ENCODE measurements around the gene BUB3. TPM values are rescaled to one million over a fixed set of nuclear protein-coding genes. Genes with fewer than 3 reads are reported as not detected.

Gene BUB3
- total RNA-seq, 1 experiment from 2014 or later = 180 TPM

DNA sequence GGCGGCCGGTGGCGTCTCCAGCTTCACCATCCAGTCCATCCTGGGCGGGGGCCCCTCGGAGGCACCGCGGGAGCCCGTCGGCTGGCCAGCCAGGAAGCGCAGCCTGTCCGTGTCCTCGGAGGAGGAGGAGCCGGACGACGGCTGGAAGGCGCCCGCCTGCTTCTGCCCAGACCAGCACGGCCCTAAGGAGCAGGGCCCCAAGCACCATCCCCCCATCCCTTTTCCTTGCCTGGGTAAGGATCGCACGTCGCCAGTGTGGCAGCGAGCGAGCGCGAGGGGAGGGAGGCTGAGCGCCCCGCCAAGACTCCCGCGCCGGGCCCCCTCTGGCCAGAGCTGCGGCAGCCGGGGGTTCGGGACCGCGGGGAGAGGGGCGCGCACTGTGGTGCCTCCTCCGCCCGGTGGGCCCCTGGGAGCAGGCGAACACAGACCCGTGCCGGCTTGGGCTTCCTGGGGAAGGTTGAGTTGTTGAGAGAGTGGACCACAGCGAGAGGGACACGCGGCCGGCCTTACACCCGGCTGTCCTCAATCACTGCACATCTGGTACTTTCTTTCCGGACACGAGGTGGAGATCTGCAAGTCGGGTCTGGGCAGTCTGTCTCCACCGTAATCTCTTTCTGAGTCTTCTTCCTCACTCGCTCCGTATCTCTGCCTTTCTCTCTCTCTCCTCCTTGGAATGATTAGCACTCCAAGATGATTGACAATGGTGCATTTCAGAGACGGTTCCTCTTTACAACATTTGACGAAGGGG lies 5.6 kb upstream of the BUB3 start (continued):
- no peak for TF ChIP-seq E2F1 (CRISPR knock-in tag; IDR thresholded peaks at IDR 0.05)
- TF ChIP-seq TP53 (CRISPR knock-in tag; IDR thresholded peaks at IDR 0.05) = no peak
- no peak for TF ChIP-seq ZNF317 (CRISPR knock-in tag; IDR thresholded peaks at IDR 0.05; ENCODE audit: borderline replicate concordance, low read depth)
- TF ChIP-seq ESRRA (CRISPR knock-in tag; IDR thresholded peaks at IDR 0.05; ENCODE audit: borderline replicate concordance) = no peak
- TF ChIP-seq, protein P1, sequence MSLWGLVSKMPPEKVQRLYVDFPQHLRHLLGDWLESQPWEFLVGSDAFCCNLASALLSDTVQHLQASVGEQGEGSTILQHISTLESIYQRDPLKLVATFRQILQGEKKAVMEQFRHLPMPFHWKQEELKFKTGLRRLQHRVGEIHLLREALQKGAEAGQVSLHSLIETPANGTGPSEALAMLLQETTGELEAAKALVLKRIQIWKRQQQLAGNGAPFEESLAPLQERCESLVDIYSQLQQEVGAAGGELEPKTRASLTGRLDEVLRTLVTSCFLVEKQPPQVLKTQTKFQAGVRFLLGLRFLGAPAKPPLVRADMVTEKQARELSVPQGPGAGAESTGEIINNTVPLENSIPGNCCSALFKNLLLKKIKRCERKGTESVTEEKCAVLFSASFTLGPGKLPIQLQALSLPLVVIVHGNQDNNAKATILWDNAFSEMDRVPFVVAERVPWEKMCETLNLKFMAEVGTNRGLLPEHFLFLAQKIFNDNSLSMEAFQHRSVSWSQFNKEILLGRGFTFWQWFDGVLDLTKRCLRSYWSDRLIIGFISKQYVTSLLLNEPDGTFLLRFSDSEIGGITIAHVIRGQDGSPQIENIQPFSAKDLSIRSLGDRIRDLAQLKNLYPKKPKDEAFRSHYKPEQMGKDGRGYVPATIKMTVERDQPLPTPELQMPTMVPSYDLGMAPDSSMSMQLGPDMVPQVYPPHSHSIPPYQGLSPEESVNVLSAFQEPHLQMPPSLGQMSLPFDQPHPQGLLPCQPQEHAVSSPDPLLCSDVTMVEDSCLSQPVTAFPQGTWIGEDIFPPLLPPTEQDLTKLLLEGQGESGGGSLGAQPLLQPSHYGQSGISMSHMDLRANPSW (CRISPR knock-in tag; conservative IDR thresholded peaks at IDR 0.05; ENCODE audit: low read depth) = no peak
- no peak for TF ChIP-seq NR3C1 (CRISPR knock-in tag; conservative IDR thresholded peaks at IDR 0.05; ENCODE audit: low read depth)
- TF ChIP-seq GRHL2 (CRISPR knock-in tag; IDR thresholded peaks at IDR 0.05; ENCODE audit: insufficient replicate concordance, severe bottlenecking) = no peak
- no peak for TF ChIP-seq ZNF425 (CRISPR knock-in tag; conservative IDR thresholded peaks at IDR 0.05)
- TF ChIP-seq, protein P2, sequence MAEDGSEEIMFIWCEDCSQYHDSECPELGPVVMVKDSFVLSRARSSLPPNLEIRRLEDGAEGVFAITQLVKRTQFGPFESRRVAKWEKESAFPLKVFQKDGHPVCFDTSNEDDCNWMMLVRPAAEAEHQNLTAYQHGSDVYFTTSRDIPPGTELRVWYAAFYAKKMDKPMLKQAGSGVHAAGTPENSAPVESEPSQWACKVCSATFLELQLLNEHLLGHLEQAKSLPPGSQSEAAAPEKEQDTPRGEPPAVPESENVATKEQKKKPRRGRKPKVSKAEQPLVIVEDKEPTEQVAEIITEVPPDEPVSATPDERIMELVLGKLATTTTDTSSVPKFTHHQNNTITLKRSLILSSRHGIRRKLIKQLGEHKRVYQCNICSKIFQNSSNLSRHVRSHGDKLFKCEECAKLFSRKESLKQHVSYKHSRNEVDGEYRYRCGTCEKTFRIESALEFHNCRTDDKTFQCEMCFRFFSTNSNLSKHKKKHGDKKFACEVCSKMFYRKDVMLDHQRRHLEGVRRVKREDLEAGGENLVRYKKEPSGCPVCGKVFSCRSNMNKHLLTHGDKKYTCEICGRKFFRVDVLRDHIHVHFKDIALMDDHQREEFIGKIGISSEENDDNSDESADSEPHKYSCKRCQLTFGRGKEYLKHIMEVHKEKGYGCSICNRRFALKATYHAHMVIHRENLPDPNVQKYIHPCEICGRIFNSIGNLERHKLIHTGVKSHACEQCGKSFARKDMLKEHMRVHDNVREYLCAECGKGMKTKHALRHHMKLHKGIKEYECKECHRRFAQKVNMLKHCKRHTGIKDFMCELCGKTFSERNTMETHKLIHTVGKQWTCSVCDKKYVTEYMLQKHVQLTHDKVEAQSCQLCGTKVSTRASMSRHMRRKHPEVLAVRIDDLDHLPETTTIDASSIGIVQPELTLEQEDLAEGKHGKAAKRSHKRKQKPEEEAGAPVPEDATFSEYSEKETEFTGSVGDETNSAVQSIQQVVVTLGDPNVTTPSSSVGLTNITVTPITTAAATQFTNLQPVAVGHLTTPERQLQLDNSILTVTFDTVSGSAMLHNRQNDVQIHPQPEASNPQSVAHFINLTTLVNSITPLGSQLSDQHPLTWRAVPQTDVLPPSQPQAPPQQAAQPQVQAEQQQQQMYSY (CRISPR knock-in tag; IDR thresholded peaks at IDR 0.05) = no peak
- no peak for TF ChIP-seq E2F4 (CRISPR knock-in tag; IDR thresholded peaks at IDR 0.05; ENCODE audit: borderline replicate concordance, low read depth)
- TF ChIP-seq, protein P3, sequence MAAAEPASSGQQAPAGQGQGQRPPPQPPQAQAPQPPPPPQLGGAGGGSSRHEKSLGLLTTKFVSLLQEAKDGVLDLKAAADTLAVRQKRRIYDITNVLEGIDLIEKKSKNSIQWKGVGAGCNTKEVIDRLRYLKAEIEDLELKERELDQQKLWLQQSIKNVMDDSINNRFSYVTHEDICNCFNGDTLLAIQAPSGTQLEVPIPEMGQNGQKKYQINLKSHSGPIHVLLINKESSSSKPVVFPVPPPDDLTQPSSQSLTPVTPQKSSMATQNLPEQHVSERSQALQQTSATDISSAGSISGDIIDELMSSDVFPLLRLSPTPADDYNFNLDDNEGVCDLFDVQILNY (CRISPR knock-in tag; IDR thresholded peaks at IDR 0.05) = no peak
- TF ChIP-seq, protein P4, sequence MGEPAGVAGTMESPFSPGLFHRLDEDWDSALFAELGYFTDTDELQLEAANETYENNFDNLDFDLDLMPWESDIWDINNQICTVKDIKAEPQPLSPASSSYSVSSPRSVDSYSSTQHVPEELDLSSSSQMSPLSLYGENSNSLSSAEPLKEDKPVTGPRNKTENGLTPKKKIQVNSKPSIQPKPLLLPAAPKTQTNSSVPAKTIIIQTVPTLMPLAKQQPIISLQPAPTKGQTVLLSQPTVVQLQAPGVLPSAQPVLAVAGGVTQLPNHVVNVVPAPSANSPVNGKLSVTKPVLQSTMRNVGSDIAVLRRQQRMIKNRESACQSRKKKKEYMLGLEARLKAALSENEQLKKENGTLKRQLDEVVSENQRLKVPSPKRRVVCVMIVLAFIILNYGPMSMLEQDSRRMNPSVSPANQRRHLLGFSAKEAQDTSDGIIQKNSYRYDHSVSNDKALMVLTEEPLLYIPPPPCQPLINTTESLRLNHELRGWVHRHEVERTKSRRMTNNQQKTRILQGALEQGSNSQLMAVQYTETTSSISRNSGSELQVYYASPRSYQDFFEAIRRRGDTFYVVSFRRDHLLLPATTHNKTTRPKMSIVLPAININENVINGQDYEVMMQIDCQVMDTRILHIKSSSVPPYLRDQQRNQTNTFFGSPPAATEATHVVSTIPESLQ (CRISPR knock-in tag; IDR thresholded peaks at IDR 0.05) = no peak
